Left kidney (tissue), 2 donors: ENCODE measurements around the gene ATG16L1. TPM values are rescaled to one million over a fixed set of nuclear protein-coding genes. Genes with fewer than 3 reads are reported as not detected.
A peak's percentile ranks its signal among the peaks of the same experiment; 100 is the strongest.

ENCODE experiments used
- DNase-seq: peaks from one replicate; pipeline ENCODE4 v3.0.0-alpha.2; 2013
- polyA plus RNA-seq: library from polyadenylated mRNA; unstranded; fragments of 120-200 nt; gene quantifications from one replicate; pipeline ENCODE4 v1.2.1, GENCODE V29; 2013; ENCODE audit not compliant: insufficient read length

ATG16L1 gene
- polyA plus RNA-seq, 1 donor: 25.2 TPM

GRCh38 chr2:233226511-233227031 lies 24.9 kb upstream of the ATG16L1 start:
- no peak for DNase-seq

- DNase-seq: no peak
Observed at GRCh38 chr2:233227346-233227978, 24.0 kb upstream of the ATG16L1 start.

- no peak for DNase-seq
Observed at GRCh38 chr2:233228376-233228775, 23.1 kb upstream of the ATG16L1 start.

GRCh38 chr2:233233618-233234230 lies 17.7 kb upstream of the ATG16L1 start:
- no peak for DNase-seq

GRCh38 chr2:233234264-233234663 lies 17.2 kb upstream of the ATG16L1 start:
- no peak for DNase-seq

- DNase-seq: no peak
Observed at GRCh38 chr2:233234996-233235395, 16.5 kb upstream of the ATG16L1 start.

GRCh38 chr2:233235977-233236376 lies 15.5 kb upstream of the ATG16L1 start:
- DNase-seq: no peak

- no peak for DNase-seq
Observed at GRCh38 chr2:233236820-233237589, 14.5 kb upstream of the ATG16L1 start.

- DNase-seq: no peak
Observed at GRCh38 chr2:233240897-233241296, 10.6 kb upstream of the ATG16L1 start.

GRCh38 chr2:233241803-233242202 lies 9.7 kb upstream of the ATG16L1 start:
- no peak for DNase-seq

- DNase-seq: no peak
Observed at GRCh38 chr2:233242231-233242927, 9.1 kb upstream of the ATG16L1 start.

GRCh38 chr2:233243348-233243747 lies 8.1 kb upstream of the ATG16L1 start:
- DNase-seq: no peak

GRCh38 chr2:233244818-233245217 lies 6.7 kb upstream of the ATG16L1 start:
- no peak for DNase-seq

GRCh38 chr2:233245406-233245805 lies 6.1 kb upstream of the ATG16L1 start:
- no peak for DNase-seq

- no peak for DNase-seq
Observed at GRCh38 chr2:233247116-233247515, 4.4 kb upstream of the ATG16L1 start.

GRCh38 chr2:233247744-233248143 lies 3.7 kb upstream of the ATG16L1 start:
- DNase-seq: no peak

GRCh38 chr2:233248999-233249398 lies 2.5 kb upstream of the ATG16L1 start:
- DNase-seq: no peak

- DNase-seq: no peak
Observed at GRCh38 chr2:233250568-233250967, 905 bp upstream of the ATG16L1 start.

- no peak for DNase-seq
Observed at GRCh38 chr2:233250985-233251305, 528 bp upstream of the ATG16L1 start.

GRCh38 chr2:233252227-233252626 lies 754 bp downstream of the ATG16L1 start:
- peak; percentile 11 for DNase-seq

- DNase-seq: no peak
Observed at GRCh38 chr2:233255151-233255550, 3.7 kb downstream of the ATG16L1 start.

- DNase-seq: no peak
Observed at GRCh38 chr2:233256048-233256447, 4.6 kb downstream of the ATG16L1 start.

- no peak for DNase-seq
Observed at GRCh38 chr2:233258211-233258610, 6.7 kb downstream of the ATG16L1 start.
